Head of caudate nucleus (tissue), 42 donors: ENCODE measurements around the gene MAP4K1.

ENCODE experiments used
- DNase-seq, 42 donors: peaks; one replicate each; pipeline versions ENCODE4 v3.0.0 to v3.0.0-alpha.2; 2020 to 2021; ENCODE audit warnings: mixed read lengths in 7 of 42
- intact Hi-C: fragments of 100-400 bp; cut with DNase I; formaldehyde crosslinking; loops from one replicate; pipeline ENCODE4 v1.15.0; 2022

The MAP4K1 gene

DNA sequence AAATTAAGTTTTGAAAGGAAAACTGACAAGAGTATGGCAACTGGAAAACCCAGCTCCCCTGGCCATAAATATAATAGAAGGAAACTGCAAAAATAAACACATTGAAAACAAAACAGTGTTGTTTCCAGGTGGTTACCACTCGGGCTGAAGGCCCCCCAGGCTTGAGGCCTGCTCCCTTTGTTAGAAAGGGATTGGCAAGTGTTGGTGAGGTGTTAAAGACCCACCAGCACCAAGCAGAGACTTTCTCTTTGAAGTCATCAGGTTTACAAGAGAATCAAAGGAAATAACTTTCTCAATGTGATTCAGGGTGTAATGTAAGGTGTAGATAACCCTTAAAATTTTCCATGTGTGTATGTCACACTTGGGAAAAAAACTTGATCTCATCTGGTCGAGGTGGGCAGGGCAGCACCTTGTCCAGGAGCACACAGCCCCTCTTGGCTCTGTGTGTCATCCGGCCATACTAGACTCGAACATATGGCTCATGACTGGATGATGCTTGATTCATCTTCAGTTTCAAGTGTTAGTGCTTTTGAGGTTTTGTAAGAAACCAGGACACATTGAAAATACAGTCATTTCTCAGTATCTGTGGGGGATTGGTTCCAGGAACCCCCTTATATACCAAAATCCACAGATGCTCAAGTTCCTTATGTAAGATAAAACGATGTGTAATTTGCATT, 37.5 kb upstream of the MAP4K1 start:
- no peak for DNase-seq
- intact Hi-C loops, result no loop called here

DNA sequence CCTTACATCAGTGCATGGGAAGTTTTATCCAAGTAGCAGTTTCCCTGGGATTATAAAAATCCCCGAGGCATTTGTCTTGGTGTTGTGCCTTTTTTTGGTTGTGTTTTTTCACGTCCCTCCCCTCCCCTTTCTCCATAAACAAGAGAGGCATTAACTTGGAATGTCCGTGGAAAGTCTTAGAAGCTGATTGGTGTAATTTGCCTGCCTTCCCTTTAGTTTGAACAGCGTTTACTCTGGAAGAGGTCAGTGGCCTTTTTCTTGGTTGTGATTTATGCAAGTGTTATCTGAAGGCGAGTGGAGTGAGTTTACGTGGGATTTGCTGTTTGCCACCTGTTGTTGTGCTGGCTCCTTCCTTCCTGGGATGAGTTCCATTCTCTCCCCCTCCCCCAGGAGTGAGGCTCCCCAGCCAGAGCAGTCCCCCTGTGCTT, 36.9 kb upstream of the MAP4K1 start:
- intact Hi-C loops, result no loop called here
- DNase-seq, result no peak

- DNase-seq, result no peak
- intact Hi-C loops, result no loop called here
These were observed 35.3 kb upstream of the MAP4K1 start for GRCh38 chr19:38653028-38653571.

- DNase-seq, result no peak
- intact Hi-C loops, result no loop called here
These were observed 33.3 kb upstream of the MAP4K1 start for GRCh38 chr19:38650911-38651584.

DNA sequence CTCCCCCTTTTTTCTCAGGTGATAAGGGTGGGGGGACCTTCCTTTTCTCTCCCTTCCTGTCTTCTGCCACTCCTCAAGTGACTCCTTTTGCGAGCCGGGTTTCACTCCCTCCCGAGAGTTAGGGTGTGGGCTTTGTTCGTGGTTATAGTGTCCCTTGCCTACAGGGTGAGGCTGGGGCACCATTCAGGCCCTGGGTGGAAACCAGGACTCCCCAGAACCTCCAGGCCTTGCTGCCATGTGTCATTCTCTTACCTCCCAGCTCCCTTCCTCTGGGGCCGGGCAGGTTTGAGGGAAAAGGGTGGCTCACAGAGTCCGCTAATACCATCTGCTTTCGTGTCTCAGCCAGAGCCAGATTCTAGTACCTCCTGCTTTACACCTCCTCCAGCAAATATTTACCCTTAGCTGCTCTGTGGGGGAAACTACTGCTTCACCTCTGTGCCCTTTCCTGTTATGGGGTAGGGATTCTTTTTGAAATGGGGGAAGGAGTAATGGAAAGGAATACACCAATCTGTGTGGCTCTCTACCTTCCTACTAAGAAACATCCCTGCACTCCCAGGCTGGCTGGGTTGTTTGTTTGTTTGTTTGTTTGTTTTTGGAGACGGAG, 32.5 kb upstream of the MAP4K1 start:
- no peak for DNase-seq
- intact Hi-C loops, result no loop called here

GRCh38 chr19:38649305-38650171, 31.8 kb upstream of the MAP4K1 start:
- DNase-seq, result peak in 24 of 42 donors; percentile 18 to 73 (median 53)
- intact Hi-C loops, result loop anchor here (5.0 to 10.0 kb wide), 3 partner anchors 63 to 285 kb away; partner anchors contain the start of genes HNRNPL, MRPS12 and SARS2

- intact Hi-C loops, result loop anchor here (5.0 to 10.0 kb wide), 3 partner anchors 63 to 286 kb away; partner anchors contain the start of genes HNRNPL, MRPS12 and SARS2
- DNase-seq, result no peak
These were observed 31.1 kb upstream of the MAP4K1 start for GRCh38 chr19:38648769-38649304.

- intact Hi-C loops, result loop anchor here (5.0 to 10.0 kb wide), 3 partner anchors 64 to 287 kb away; partner anchors contain the start of genes HNRNPL, MRPS12 and SARS2
- peak in 2 of 42 donors; percentile 25 to 54 for DNase-seq
These were observed 30.4 kb upstream of the MAP4K1 start for GRCh38 chr19:38647966-38648768.

DNA sequence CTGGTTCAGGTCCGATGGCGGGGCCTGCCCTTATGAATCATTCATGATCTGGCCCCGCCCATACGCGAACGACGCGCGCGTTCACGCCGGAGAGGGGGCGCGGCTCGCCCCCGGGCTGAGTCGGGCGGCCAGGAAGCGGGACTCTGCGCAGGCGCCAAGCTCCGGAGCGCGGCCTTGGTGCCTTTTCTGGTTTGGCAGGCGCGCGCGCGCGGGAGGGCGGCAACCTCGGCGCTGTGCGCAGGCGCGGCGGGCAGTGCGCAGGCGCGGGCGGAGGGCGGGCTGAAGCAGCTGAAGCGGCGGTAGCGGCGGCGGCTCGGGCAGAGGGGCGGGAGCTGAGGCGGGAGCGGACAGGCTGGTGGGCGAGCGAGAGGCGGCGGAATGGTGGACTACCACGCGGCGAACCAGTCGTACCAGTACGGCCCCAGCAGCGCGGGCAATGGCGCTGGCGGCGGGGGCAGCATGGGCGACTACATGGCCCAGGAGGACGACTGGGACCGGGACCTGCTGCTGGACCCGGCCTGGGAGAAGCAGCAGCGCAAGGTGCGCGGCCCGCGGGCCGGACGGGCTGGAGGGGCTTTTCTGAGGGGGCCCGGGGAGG, 29.7 kb upstream of the MAP4K1 start, which contains the start of gene ACTN4:
Gene ACTN4, plus strand, starts transcription at position 282 of the 598 bp plus-strand sequence. Its CDS starts 97 bp downstream, at position 379.
- intact Hi-C loops, result loop anchor here (5.0 to 10.0 kb wide), 3 partner anchors 65 to 287 kb away; partner anchors contain the start of genes HNRNPL, MRPS12 and SARS2
- peak; percentile 94 to 100 (median 98) for DNase-seq

GRCh38 chr19:38644719-38645118, 27.0 kb upstream of the MAP4K1 start:
- no peak for DNase-seq
- intact Hi-C loops, result loop anchor here (5.0 to 10.0 kb wide), 3 partner anchors 68 to 290 kb away; partner anchors contain the start of genes HNRNPL, MRPS12 and SARS2

- DNase-seq, result no peak
- intact Hi-C loops, result loop anchor here (10.0 kb wide), 2 partner anchors 203 to 293 kb away; partner anchors contain the start of genes HNRNPL, MRPS12 and SARS2
These were observed 24.4 kb upstream of the MAP4K1 start for GRCh38 chr19:38642176-38642575.

DNA sequence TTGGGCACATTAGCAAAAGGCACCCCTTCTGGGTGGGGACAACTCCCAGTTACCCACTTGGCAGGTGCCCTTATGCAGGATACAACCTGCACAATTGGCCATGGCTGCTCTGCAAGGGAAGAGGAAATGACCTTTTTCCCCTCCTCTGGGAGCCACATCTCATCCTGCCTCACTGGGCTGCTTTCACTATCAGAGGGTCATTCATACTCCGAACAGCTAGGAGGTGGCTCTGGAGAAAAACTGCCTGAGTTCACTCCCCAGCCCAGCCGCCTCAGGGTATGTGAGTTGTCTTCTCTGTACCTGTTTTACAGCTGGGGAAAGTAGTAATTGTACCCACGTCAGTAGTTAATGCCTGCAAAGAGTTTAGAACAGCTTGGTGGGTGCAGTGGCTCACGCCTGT, 22.6 kb upstream of the MAP4K1 start:
- no peak for DNase-seq
- intact Hi-C loops, result loop anchor here (10.0 kb wide), 2 partner anchors 204 to 294 kb away; partner anchors contain the start of genes HNRNPL, MRPS12 and SARS2

DNA sequence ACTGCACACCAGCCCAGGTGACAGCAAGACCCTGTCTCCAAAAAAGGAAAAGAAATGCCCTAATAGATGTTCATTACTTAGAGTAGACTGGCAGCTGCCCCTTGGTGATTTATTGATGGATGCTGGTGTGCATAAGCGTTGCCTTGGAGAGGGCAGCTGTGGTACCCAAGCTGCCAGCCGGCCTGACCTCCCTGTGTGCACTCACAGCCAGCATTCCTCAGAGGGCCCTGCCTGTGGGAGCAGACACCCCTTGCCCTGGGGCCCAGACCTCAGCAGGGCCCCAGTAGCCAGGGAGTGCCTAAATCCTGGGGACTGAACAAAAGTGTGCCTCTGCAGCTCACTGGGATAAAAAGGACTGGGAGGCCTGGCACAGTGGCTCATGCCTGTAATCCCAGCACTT, 21.9 kb upstream of the MAP4K1 start:
- intact Hi-C loops, result loop anchor here (10.0 kb wide), 2 partner anchors 205 to 295 kb away; partner anchors contain the start of genes HNRNPL, MRPS12 and SARS2
- DNase-seq, result no peak

DNA sequence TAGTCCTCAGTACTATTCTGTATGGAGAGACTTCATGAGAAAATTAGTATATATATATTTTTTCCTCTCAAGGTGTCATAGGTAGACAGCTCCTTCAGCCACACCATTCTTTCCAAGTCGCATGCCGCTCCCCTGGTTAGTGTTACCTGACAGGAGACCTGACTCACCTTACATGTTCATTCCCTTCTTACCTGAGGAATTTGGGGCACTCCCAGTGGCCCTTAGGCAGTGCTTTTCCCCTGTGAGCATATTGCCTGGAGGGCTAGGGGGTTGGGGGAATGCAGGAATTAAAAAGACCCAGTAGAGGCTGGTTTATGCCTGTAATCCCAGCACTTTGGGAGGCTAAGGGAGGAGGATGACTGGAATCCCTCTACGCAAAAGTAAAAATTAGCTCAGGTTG, 20.7 kb upstream of the MAP4K1 start:
- intact Hi-C loops, result no loop called here
- no peak for DNase-seq

DNA sequence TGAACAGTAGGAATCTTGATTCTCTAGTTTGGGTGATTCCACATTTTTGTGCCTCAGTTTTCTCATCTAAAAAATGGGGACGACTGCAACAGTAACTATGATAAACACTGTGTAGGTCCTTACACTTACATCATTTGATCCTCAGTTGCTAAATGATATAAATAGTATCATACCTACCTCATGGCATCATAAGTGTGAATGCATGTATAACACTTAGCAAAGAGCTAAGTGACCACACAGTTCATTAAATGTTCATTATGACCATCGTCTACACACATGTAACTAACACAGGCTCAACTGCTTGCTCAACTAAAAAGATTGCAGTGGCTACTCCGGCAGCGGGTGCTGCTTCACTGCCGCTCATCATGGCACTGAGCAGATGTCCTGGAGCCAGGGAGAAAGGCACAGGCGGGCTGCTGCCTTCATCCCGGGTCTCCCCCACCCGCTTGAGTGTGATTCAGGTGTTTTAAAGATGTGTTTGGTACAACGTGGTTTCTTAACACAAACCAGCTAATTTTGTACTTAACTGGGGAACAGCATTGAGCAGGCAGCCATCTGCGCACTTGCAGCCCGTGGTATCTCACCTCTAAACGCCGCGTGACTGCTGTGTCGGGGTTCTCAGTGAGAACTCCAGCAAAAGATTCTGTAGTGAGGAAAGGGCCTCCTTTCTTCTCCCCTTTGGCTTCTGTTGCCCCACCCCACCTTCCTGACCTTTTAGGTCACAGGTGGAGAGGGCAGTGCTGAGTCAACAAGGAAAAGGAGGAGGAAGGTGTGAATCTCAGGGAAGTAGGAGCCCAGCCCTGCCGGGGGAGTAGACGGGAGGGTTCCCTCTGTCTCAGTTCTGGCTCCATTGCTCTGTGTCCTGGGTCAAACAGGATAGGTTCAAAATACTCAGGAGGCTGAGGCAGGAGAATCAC, 18.0 kb upstream of the MAP4K1 start:
- intact Hi-C loops, result no loop called here
- DNase-seq, result no peak
